H1 (cell line): Measurements from ENCODE around the gene LEUTX. TPM values are rescaled to one million over a fixed set of nuclear protein-coding genes. Genes with fewer than 3 reads are reported as not detected.

ENCODE experiments used
- CTCF ChIA-PET: fragments of 300-600 bp; sonication (Branson Sonifier 250); formaldehyde crosslinking; loops from one replicate; lab custom pipeline; 2021; ENCODE audit not compliant: partially characterized antibody; lab: Charles Lee
- POLR2A ChIA-PET: fragments of 300-600 bp; sonication (Branson Sonifier 250); formaldehyde crosslinking; loops from one replicate; lab custom pipeline; 2021; ENCODE audit warnings: inconsistent platforms; ENCODE audit not compliant: partially characterized antibody; lab: Charles Lee
- DNase-seq, 2 experiments: peaks; one replicate each; pipeline versions ENCODE4 v3.0.0 to v3.0.0-alpha.2; 2010 to 2022; ENCODE audit warnings: low spot score in 2 of 2, low read depth in 1 of 2, mixed read lengths in 1 of 2
- FAIRE-seq: peaks from 2 replicates; lab custom pipeline; 2011; peaks lifted over from hg19 to GRCh38; lab: Jason Lieb, UNC
- H2AFZ ChIP-seq: 2 replicates; pipeline ENCODE4 v1.8.1; 2012; ENCODE audit warnings: low read length, inconsistent platforms
- H2AK5ac ChIP-seq: 2 replicates; pipeline ENCODE4 v1.6.1; 2013; ENCODE audit warnings: low read depth, low read length
- H2BK120ac ChIP-seq: replicated peaks from 2 replicates; pipeline ENCODE3; 2013; ENCODE audit warnings: low read depth, low read length, inconsistent platforms
- H2BK12ac ChIP-seq: 2 replicates; pipeline ENCODE4 v1.6.1; 2013; ENCODE audit warnings: low read depth, low read length
- H2BK15ac ChIP-seq: 2 replicates; pipeline ENCODE4 v1.6.1; 2013; ENCODE audit warnings: low read length
- H2BK20ac ChIP-seq: 2 replicates; pipeline ENCODE4 v1.6.1; 2013; ENCODE audit warnings: low read length
- H2BK5ac ChIP-seq: 2 replicates; pipeline ENCODE4 v1.6.1; 2013; ENCODE audit warnings: low read depth, low read length
- H3K14ac ChIP-seq: 2 replicates; pipeline ENCODE4 v1.6.1; 2013; ENCODE audit warnings: inconsistent platforms; ENCODE audit not compliant: insufficient read length
- H3K18ac ChIP-seq: 2 replicates; pipeline ENCODE4 v1.6.1; 2013; ENCODE audit warnings: low read length; ENCODE audit errors: extremely low read depth
- H3K23ac ChIP-seq: 2 replicates; pipeline ENCODE4 v1.6.1; 2013; ENCODE audit warnings: inconsistent platforms; ENCODE audit not compliant: insufficient read length
- H3K23me2 ChIP-seq: 2 replicates; pipeline ENCODE4 v1.6.1; 2013; ENCODE audit warnings: low read depth, low read length
- H3K27ac ChIP-seq: 2 replicates; pipeline ENCODE4 v1.6.1; 2011; ENCODE audit warnings: low read depth, low read length, inconsistent platforms
- H3K27me3 ChIP-seq, 4 experiments: replicated peaks in 1 of 4; 1 replicate in 1 of 4; 2 replicates in 3 of 4; pipeline versions ENCODE4 v1.6.1 to v1.8.1; 2011 to 2013; ENCODE audit warnings: low read length in 3 of 4, mild to moderate bottlenecking in 3 of 4, inconsistent platforms in 2 of 4, mixed read lengths in 2 of 4, moderate library complexity in 1 of 4; ENCODE audit not compliant: control insufficient read depth in 3 of 4, insufficient read depth in 3 of 4; ENCODE audit errors: extremely low read depth in 1 of 4
- H3K36me3 ChIP-seq, 4 experiments: 2 replicates each; pipeline versions ENCODE4 v1.6.1 to v1.8.1; 2011 to 2013; ENCODE audit warnings: mild to moderate bottlenecking in 4 of 4, low read length in 3 of 4, moderate library complexity in 2 of 4, control low read depth in 1 of 4, inconsistent platforms in 1 of 4; ENCODE audit not compliant: insufficient read depth in 4 of 4, control insufficient read depth in 2 of 4
- H3K4ac ChIP-seq: replicated peaks from 2 replicates; pipeline ENCODE3; 2013; ENCODE audit warnings: low read length, low read depth, mixed read lengths, inconsistent platforms; ENCODE audit not compliant: insufficient read length
- H3K4me1 ChIP-seq, 4 experiments: replicated peaks in 1 of 4; 1 replicate in 1 of 4; 2 replicates in 3 of 4; pipeline versions ENCODE4 v1.6.1 to v1.8.1; 2011 to 2013; ENCODE audit warnings: low read length in 3 of 4, inconsistent platforms in 2 of 4, mixed read lengths in 1 of 4; ENCODE audit not compliant: insufficient read depth in 4 of 4, control insufficient read depth in 3 of 4
- H3K4me2 ChIP-seq, 2 experiments: 2 replicates each; pipeline versions ENCODE4 v1.6.1 to v1.8.1; 2011 to 2013; ENCODE audit warnings: low read depth in 2 of 2, low read length in 2 of 2, control low read depth in 1 of 2, inconsistent platforms in 1 of 2, mild to moderate bottlenecking in 1 of 2; ENCODE audit not compliant: insufficient read depth in 1 of 2
- H3K4me3 ChIP-seq, 4 experiments: fragments of 200-600, 300-600 bp in 1 of 4; sonication (generic), shearing (Covaris generic), sonication (Bioruptor Twin) in 1 of 4; 2 replicates each; pipeline versions ENCODE4 v1.5.1 to v1.8.1; 2011 to 2016; ENCODE audit warnings: low read length in 4 of 4, low read depth in 3 of 4, control low read depth in 2 of 4, inconsistent platforms in 2 of 4, mild to moderate bottlenecking in 2 of 4, mixed read lengths in 1 of 4, moderate library complexity in 1 of 4; ENCODE audit not compliant: insufficient read depth in 2 of 4; ENCODE audit errors: extremely low read depth in 1 of 4
- H3K56ac ChIP-seq: replicated peaks from 2 replicates; pipeline ENCODE3; 2013; ENCODE audit warnings: low read depth, mild to moderate bottlenecking, mixed read lengths, low read length, inconsistent platforms; ENCODE audit not compliant: insufficient read length
- H3K79me1 ChIP-seq: 2 replicates; pipeline ENCODE4 v1.6.1; 2013; ENCODE audit warnings: low read depth, low read length, control low read depth
- H3K79me2 ChIP-seq, 2 experiments: 2 replicates each; pipeline versions ENCODE4 v1.6.1 to v1.8.1; 2012 to 2013; ENCODE audit warnings: low read length in 2 of 2, mild to moderate bottlenecking in 2 of 2, inconsistent platforms in 1 of 2; ENCODE audit not compliant: insufficient read depth in 2 of 2, control insufficient read depth in 1 of 2
- H3K9ac ChIP-seq, 4 experiments: replicated peaks in 1 of 4; 1 replicate in 1 of 4; 2 replicates in 3 of 4; pipeline versions ENCODE4 v1.6.1 to v1.8.1; 2011 to 2013; ENCODE audit warnings: low read depth in 3 of 4, low read length in 3 of 4, control low read depth in 2 of 4, mild to moderate bottlenecking in 2 of 4, moderate library complexity in 2 of 4, inconsistent platforms in 1 of 4; ENCODE audit errors: extremely low read depth in 1 of 4
- H3K9me3 ChIP-seq, 2 experiments: 2 replicates each; pipeline versions ENCODE4 v1.6.1 to v1.8.1; 2012 to 2013; ENCODE audit warnings: mild to moderate bottlenecking in 2 of 2, moderate library complexity in 2 of 2, control low read depth in 1 of 2, inconsistent platforms in 1 of 2, low read depth in 1 of 2, low read length in 1 of 2, mixed read lengths in 1 of 2; ENCODE audit not compliant: insufficient read depth in 2 of 2
- H4K20me1 ChIP-seq, 2 experiments: replicated peaks in 1 of 2; 2 replicates each; pipeline versions ENCODE3 to v1.8.1; 2011 to 2013; ENCODE audit warnings: inconsistent platforms in 2 of 2, low read length in 2 of 2, mild to moderate bottlenecking in 1 of 2; ENCODE audit not compliant: insufficient read depth in 2 of 2, control insufficient read depth in 1 of 2
- H4K5ac ChIP-seq: 2 replicates; pipeline ENCODE4 v1.6.1; 2013; ENCODE audit warnings: low read length, low read depth, mixed read lengths, inconsistent platforms; ENCODE audit not compliant: insufficient read length
- H4K8ac ChIP-seq: 2 replicates; pipeline ENCODE4 v1.8.0; 2013; ENCODE audit warnings: mild to moderate bottlenecking, moderate library complexity, low read length, inconsistent platforms; ENCODE audit not compliant: insufficient read depth; ENCODE audit errors: extremely low read depth
- H4K91ac ChIP-seq: replicated peaks from 2 replicates; pipeline ENCODE3; 2013; ENCODE audit warnings: low read length, mixed read lengths, inconsistent platforms; ENCODE audit not compliant: insufficient read length
- CBX8 ChIP-seq: fragments of 300-800, 300-1000 bp; sonication (generic); IDR thresholded peaks from 2 replicates; pipeline ENCODE4 v1.7.1; 2016; ENCODE audit warnings: low read depth, low read length, borderline replicate concordance
- JUND ChIP-seq: IDR thresholded peaks from 2 replicates; pipeline ENCODE4 v1.6.1; 2011; ENCODE audit warnings: mild to moderate bottlenecking, improper control_type of control experiment, low read length
- WGBS, 2 experiments: shearing (Covaris generic) in 1 of 2; methylation state at CpG; one replicate each; pipeline versions ENCODE4 v1.1.6 to v1.1.7; 2013 to 2015; ENCODE audit warnings: low lambda C conversion rate in 2 of 2, mixed read lengths in 2 of 2, inconsistent platforms in 1 of 2, low coverage in 1 of 2, missing lambda C conversion rate in 1 of 2; ENCODE audit not compliant: insufficient replicate concordance in 2 of 2, insufficient coverage in 1 of 2, insufficient read length in 1 of 2; ENCODE audit errors: extremely low coverage in 1 of 2, missing lambda C conversion rate in 1 of 2; 5-methylcytosine and 5-hydroxymethylcytosine counted together
- polyA plus RNA-seq, 7 experiments: library from polyadenylated mRNA; depleted of rRNA in 3 of 7; stranded (reverse) in 5 of 7; unstranded in 2 of 7; fragments of >200 nt in 5 of 7; fragments of 200-250 nt in 2 of 7; gene quantifications; 1 replicate in 5 of 7; 2 replicates in 1 of 7; 4 replicates in 1 of 7; pipeline versions ENCODE4 v1.2.1 to v1.2.3, GENCODE V29; 2011 to 2013; ENCODE audit warnings: missing spikeins in 2 of 7, mixed read lengths in 2 of 7
- total RNA-seq: library from RNA; stranded (reverse); fragmentation: NEBNext Ultra II Directional; extraction: Animal tissue kit (Norgen Biotek cat#: 25700); gene quantifications from 2 replicates; pipeline ENCODE4 v1.2.1, GENCODE V29; 2021
- TF ChIP-seq, protein P1 (sequence below), 3 experiments: IDR thresholded peaks; 1 replicate in 2 of 3; 2 replicates in 1 of 3; pipeline versions ENCODE4 v1.5.1 to v1.6.1; 2011; ENCODE audit warnings: low read length in 3 of 3, mild to moderate bottlenecking in 3 of 3, inconsistent platforms in 2 of 3, low read depth in 1 of 3, moderate library complexity in 1 of 3; ENCODE audit not compliant: insufficient read depth in 1 of 3; ENCODE audit errors: control extremely low read depth in 1 of 3

LEUTX gene
- total and polyA plus RNA-seq, 2 of the 8 experiments (the other 6 are each of a cell fraction or from before 2014, with no cell fraction given), result not detected

DNA sequence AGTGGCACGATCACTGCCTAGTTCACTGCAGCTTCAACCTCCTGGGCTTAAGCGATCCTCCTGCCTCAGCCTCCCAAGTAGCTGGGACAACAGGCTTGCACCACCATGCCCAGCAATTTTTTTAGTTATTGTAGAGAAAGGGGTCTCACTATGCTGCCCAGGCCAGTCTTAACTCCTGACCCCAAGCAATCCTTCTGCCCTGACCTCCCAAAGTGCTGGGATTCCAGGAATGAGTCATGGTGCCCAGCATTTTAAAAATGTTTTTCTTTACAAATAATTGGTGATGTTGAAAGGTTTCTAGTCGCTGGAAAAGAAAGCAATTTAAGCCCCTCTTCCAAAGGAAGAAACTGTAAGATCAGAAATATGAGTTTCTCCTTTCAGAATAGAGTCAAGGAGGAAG, 35.9 kb downstream of the LEUTX start:
- Histone ChIP-seq H4K20me1 (peaks cover 0 to 3% of the 10 kb centered on the region in 2 experiments), H2BK12ac (no peak overlapping the region), H4K8ac (no peak overlapping the region), H3K27ac (no peak overlapping the region), H4K5ac (no peak overlapping the region), H3K14ac (no peak overlapping the region), H2BK120ac (no peak overlapping the region), H3K4me1 (no peaks in the 10 kb centered on the region), H2BK5ac (no peak overlapping the region), H3K18ac (no peak overlapping the region), H2AK5ac (no peak overlapping the region), H3K23ac (no peak overlapping the region), H3K4me2 (no peak overlapping the region), H3K9me3 (no peaks in the 10 kb centered on the region), H3K4ac (no peak overlapping the region), H4K91ac (no peak overlapping the region), H3K4me3 (no peak overlapping the region), H3K79me2 (no peaks in the 10 kb centered on the region), H3K36me3 (no peaks in the 10 kb centered on the region; a peak in 1 of 8 replicates), H2AFZ (no peak overlapping the region), H3K9ac (no peak overlapping the region), H3K23me2 (no peaks in the 10 kb centered on the region), H2BK20ac (no peak overlapping the region), H3K56ac (no peak overlapping the region), H3K27me3 (no peaks in the 10 kb centered on the region), H2BK15ac (no peak overlapping the region), H3K79me1 (no peaks in the 10 kb centered on the region; the same call in 1 of the 2 replicates)
- ChIA-PET POLR2A (interaction anchor here (1.2 kb wide), 1 partner anchor 19 kb away, joined by 3 read pairs; no protein-coding TSS in a partner anchor), CTCF (interaction anchor here (1.5 to 2.0 kb wide), 2 partner anchors 22 to 29 kb away, joined by 4 to 6 read pairs; no protein-coding TSS in a partner anchor)
- WGBS, 2 experiments, result 86% methylated on average over 3 of the region's 3 CpGs; no CpG with 5 or more reads in 1 of the 2 experiments
- FAIRE-seq, result no peak
- no peak for TF ChIP-seq CBX8
- no peak for TF ChIP-seq JUND
- TF ChIP-seq, protein P1, sequence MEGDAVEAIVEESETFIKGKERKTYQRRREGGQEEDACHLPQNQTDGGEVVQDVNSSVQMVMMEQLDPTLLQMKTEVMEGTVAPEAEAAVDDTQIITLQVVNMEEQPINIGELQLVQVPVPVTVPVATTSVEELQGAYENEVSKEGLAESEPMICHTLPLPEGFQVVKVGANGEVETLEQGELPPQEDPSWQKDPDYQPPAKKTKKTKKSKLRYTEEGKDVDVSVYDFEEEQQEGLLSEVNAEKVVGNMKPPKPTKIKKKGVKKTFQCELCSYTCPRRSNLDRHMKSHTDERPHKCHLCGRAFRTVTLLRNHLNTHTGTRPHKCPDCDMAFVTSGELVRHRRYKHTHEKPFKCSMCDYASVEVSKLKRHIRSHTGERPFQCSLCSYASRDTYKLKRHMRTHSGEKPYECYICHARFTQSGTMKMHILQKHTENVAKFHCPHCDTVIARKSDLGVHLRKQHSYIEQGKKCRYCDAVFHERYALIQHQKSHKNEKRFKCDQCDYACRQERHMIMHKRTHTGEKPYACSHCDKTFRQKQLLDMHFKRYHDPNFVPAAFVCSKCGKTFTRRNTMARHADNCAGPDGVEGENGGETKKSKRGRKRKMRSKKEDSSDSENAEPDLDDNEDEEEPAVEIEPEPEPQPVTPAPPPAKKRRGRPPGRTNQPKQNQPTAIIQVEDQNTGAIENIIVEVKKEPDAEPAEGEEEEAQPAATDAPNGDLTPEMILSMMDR (IDR thresholded peaks at IDR 0.05; ENCODE audit: control extremely low read depth in 1 of 3, insufficient read depth in 1 of 3, low read depth in 1 of 3, low read length in 3 of 3), result no peak
- no peak for DNase-seq
